ENCODE data around the gene SMC3.
"Not testable (repeated sequence)": the region's sequence is repeated elsewhere in the genome, so short reads cannot be mapped to it uniquely, and the experiment has no call there.

The SMC3 gene

DNA sequence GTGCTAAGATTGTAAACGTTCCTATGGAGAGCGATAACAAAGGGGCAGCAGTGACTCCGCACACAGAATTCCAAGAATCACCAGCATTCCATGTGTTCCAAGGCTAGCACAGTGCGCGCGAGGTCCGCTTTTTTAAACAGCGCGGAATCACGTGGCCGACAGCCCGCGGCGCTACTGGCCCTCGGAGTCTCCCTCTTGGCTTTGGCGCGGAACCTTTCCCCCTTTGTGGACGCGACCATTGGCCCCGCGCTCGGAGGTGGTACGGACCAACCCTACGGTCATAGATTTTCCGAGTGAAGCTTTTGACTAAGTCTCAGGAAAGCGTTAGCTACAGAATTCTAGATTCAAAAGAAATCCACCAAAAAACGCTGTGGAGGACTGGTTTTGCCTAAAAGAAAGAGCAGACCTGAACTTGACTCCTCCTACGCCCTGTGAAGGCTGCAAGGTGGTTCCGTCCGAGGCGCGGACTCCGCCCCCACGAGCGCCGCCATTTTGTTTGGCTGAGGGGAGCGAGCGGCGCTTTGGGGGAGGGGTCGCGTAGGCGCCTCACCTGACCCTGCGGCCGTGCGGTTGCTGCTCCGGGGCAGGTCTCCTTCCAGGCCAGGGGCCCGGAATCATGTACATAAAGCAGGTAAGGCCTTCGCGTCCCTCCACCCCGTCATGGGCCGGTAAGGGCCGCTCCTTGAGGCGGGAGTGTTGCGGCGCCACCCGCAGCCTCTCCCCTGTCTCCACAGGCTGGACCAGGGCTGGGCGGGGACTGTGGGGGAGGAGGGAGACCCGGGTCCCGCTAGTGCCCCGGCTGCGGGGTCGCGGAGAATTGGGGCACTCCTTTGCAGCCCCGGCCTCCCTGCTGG lies at the start of gene SMC3:
Gene SMC3 (plus strand): TSS at position 495 of the 854 bp plus-strand sequence. CDS start 122 bp downstream, at position 617.
- DNase-seq (ENCODE audit: low read depth): peak; percentile 83

DNA sequence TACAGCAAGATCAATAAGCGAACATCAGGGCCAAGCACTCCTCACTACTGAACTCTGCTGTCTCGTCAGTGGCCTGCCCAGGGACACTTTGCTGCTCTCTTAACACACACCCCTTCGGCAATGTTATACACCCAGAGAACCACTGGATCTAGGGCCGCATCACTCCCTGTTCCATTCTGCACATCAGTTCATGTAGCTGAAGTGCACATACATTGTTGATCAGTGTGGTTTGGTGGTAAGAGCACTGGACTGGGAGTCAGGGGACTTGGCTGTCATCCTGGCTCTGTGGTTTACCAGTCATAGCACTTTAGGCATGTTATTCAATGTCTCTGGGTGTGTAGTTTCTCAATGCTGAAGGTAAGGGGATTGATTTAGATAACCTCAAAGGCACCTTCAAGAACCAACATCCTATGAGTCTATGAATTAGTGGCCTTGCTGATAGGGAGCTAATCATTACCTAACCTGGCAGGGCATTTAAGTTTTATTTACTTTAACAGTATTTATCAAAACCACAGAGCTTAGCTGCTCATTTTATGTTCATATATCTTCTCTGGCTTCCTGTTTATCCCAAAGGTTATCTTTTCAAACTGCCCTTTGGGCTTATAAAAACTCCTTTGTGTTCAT lies 45.0 kb upstream of the SMC3 start:
- no peak for DNase-seq (ENCODE audit: low read depth)

GRCh38 chr10:110523736-110524135 lies 43.8 kb upstream of the SMC3 start:
- no peak for DNase-seq (ENCODE audit: low read depth)

DNA sequence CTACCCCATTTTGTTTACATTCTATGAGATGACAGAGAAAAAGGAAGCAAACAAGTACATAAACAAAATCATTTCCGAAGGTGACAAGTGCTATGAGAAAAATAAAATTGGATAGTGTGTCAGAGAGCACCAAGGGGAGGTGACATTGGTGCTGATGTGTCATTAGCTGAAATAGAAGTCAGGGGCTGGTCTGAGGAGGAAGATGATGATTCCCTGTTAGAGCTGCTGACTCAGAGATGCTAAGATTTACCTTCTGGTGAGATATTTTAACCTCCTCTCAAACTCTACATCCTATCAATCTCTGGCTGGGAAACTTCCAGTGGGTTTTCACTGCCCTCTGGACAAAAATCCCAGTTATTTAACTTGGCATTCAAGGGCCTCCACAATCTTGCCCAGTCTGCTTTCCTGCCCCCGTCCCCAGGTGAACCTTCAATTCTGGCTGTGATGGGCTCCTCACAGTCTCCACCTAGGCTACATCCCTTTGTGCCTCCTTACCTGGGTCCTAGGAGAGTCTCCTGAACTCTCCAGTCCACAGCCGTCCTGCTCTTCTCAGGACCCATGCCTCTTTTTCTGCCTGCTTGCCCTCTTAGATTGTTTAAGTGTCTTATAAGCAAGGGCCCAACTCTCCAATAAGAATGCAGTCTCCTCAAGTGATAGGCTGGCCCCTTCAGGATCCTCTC lies 43.2 kb upstream of the SMC3 start:
- DNase-seq (ENCODE audit: low read depth): no peak

- DNase-seq (ENCODE audit: low read depth): no peak
Observed at GRCh38 chr10:110524859-110525232, 42.6 kb upstream of the SMC3 start.

- DNase-seq (ENCODE audit: low read depth): no peak
Observed at GRCh38 chr10:110525349-110526260, 41.9 kb upstream of the SMC3 start.

GRCh38 chr10:110527731-110528171 lies 39.7 kb upstream of the SMC3 start:
- DNase-seq (ENCODE audit: low read depth): no peak

GRCh38 chr10:110528224-110528996 lies 39.1 kb upstream of the SMC3 start:
- DNase-seq (ENCODE audit: low read depth): no peak

GRCh38 chr10:110528997-110529524 lies 38.4 kb upstream of the SMC3 start:
- not testable (repeated sequence) for DNase-seq (ENCODE audit: low read depth)

DNA sequence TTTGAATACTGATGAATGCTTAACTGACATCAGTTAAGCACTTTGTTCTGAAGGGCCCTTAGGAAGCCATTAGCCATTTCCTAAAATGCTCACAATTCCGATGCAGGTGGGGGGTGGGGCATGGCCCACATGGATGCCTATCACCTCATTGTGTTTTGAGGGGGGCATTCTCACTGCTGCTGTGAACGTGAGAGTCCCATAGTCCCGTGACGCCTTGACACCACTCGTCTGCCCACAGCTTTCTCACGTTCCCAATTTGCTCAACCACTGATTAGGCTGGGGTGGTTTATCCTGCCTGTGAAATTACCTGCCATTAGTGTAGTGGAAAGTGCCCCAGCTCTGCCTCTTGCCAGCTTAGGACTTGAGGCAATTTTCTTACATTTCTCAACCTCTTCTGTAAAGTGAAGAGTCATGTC lies 37.9 kb upstream of the SMC3 start:
- DNase-seq (ENCODE audit: low read depth): no peak

GRCh38 chr10:110530131-110530831 lies 37.2 kb upstream of the SMC3 start:
- no peak for DNase-seq (ENCODE audit: low read depth)

DNA sequence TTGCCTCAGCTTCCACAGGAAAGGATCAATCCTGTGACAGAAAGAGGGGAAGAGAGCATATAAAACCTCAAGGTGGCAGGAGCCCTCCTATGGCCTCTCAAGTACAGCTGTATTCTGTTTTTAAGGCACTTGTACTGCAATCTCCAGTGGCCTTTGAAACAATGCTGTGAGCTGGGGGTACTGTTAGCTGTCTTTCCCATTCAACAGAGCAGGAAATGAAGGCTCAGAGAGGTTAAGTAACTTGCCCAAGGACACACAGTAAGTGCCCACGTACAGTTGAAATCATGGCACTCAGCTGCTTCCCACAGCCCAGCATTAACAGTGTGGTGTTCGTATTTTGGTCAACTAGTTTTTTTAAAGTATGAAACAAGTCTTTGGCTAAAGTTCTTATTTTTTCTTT lies 35.8 kb upstream of the SMC3 start:
- no peak for DNase-seq (ENCODE audit: low read depth)

GRCh38 chr10:110532628-110533027 lies 34.9 kb upstream of the SMC3 start:
- not testable (repeated sequence) for DNase-seq (ENCODE audit: low read depth)

DNA sequence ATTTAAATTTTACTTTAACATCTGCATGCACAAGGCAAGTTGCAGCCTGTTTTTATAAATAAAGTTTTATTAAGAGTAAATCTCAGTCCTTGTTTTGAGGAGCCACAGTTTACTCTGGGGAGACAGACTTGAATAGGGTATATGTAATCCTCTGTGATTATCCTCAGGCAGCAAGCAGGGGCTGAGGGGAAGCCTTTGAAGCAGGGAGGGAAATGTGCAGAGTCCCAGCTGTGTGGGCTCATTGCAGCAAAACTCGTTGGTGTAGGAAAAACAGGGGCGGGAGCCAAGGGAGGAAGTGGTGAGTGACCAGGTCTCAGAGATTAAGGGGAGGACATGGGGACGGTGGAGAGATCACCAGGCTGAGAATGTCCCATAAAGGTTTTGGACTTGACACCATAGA lies 34.3 kb upstream of the SMC3 start:
- no peak for DNase-seq (ENCODE audit: low read depth)

DNA sequence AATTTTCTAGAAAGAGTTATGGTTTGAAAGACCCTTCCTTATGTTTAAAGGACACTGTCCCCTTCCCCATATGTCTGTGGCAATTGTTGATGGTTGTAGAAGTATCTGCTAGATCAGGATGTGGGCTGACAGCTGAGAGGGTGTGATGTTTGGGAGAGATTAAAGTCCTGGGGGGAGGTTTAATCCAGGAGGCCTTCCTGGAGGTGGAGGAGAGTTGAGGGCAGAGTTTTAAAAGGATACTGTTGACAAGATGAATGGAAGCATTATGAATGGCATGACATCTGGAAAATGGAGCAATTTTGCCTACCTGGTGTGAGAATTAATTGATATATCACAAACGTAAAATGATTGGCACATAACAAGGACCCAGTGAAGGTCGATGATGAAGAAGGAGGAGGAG lies 32.9 kb upstream of the SMC3 start:
- DNase-seq (ENCODE audit: low read depth): no peak

- DNase-seq (ENCODE audit: low read depth): peak; percentile 15
Observed at GRCh38 chr10:110535958-110536891, 31.3 kb upstream of the SMC3 start.

DNA sequence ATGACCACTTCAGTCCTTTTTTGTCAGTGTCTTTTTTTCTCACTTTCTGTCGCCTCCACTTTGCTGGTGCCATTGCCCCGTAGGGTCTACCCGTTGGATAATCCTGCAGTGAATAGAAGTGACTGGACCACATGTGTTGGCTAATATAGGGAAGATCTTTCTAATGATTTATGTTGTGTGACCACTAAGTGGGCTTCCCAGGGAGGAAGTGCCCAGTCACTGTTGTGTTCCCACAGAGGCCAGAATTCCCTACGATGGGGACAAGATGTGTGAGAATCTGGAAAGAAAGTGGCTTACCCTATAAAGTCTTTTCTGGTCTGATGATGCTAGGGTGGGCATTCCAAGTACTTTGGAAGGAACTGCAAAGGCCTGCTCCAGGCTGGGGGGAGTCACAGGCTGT lies 28.4 kb upstream of the SMC3 start:
- no peak for DNase-seq (ENCODE audit: low read depth)

DNA sequence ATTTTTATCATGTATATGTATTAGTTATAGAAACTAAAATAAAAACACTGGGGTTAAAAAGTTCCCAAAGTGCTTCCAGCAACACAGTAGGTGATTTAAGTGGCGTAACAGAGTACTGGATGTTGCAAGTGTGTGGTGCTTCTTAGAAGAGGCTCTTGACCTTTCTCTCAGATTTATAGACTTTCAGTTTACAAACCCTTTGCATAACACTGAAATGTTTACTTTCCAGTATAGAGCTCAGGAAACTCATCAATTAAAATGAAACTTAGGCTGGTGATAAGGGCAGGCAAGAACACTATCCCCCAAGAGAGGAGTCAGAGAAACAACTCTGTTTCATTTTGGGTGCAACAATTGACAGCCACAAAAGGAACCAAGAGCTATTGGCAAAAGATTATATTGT lies 27.5 kb upstream of the SMC3 start:
- DNase-seq (ENCODE audit: low read depth): no peak

- DNase-seq (ENCODE audit: low read depth): no peak
Observed at GRCh38 chr10:110544958-110545537, 22.4 kb upstream of the SMC3 start.

Data from activated T-helper 1 cell treated with Interleukin-2 at 50 U/mL for 16 hours (primary cell).